Astrocyte (in vitro differentiated cells and primary cell): ENCODE data around the gene ARPC5. TPM values are rescaled to one million over a fixed set of nuclear protein-coding genes. Genes with fewer than 3 reads are reported as not detected.

Experiments used
- DNase-seq: peaks from one replicate; pipeline ENCODE4 v3.0.0-alpha.2; 2010; ENCODE audit warnings: low read depth
- FAIRE-seq: peaks from 2 replicates; lab custom pipeline; 2011; peaks lifted over from hg19 to GRCh38; lab: Jason Lieb, UNC
- H2AFZ ChIP-seq: 2 replicates; pipeline ENCODE4 v1.6.0; 2012; ENCODE audit warnings: low read depth, low read length, inconsistent platforms
- H3K27ac ChIP-seq: 2 replicates; pipeline ENCODE4 v1.5.1; 2011; ENCODE audit warnings: low read depth, low read length, inconsistent platforms
- H3K27me3 ChIP-seq: 2 replicates; pipeline ENCODE4 v1.6.0; 2011; ENCODE audit warnings: low read length, inconsistent platforms; ENCODE audit not compliant: insufficient read depth
- H3K36me3 ChIP-seq: 2 replicates; pipeline ENCODE4 v1.5.1; 2011; ENCODE audit warnings: low read length, inconsistent platforms; ENCODE audit not compliant: insufficient read depth
- H3K4me1 ChIP-seq: 2 replicates; pipeline ENCODE4 v1.5.1; 2011; ENCODE audit warnings: low read length, inconsistent platforms; ENCODE audit not compliant: insufficient read depth
- H3K4me2 ChIP-seq: 2 replicates; pipeline ENCODE4 v1.6.0; 2012; ENCODE audit warnings: low read length, inconsistent platforms
- H3K4me3 ChIP-seq: 2 replicates; pipeline ENCODE4 v1.5.1; 2011; ENCODE audit warnings: low read depth, mild to moderate bottlenecking, low read length, inconsistent platforms; ENCODE audit not compliant: insufficient read depth
- H3K79me2 ChIP-seq: 2 replicates; pipeline ENCODE4 v1.6.0; 2012; ENCODE audit warnings: mild to moderate bottlenecking, low read length, inconsistent platforms; ENCODE audit not compliant: insufficient read depth
- H3K9ac ChIP-seq: 2 replicates; pipeline ENCODE4 v1.6.0; 2012; ENCODE audit warnings: mild to moderate bottlenecking, low read length, inconsistent platforms
- H3K9me3 ChIP-seq: 2 replicates; pipeline ENCODE4 v1.5.1; 2012; ENCODE audit warnings: low read depth, mild to moderate bottlenecking, low read length, inconsistent platforms; ENCODE audit not compliant: insufficient read depth
- H4K20me1 ChIP-seq: 2 replicates; pipeline ENCODE4 v1.6.0; 2012; ENCODE audit warnings: low read length, inconsistent platforms; ENCODE audit not compliant: insufficient read depth
- H3K27ac Mint-ChIP-seq: one replicate; pipeline ENCODE4 v1.8.0; 2021; ENCODE audit warnings: mild to moderate bottlenecking, mixed read lengths; ENCODE audit not compliant: unreplicated experiment
- H3K27me3 Mint-ChIP-seq: one replicate; pipeline ENCODE4 v1.8.0; 2021; ENCODE audit warnings: low read depth, mixed read lengths; ENCODE audit not compliant: unreplicated experiment
- H3K36me3 Mint-ChIP-seq: one replicate; pipeline ENCODE4 v1.8.0; 2021; ENCODE audit warnings: low read depth, mixed read lengths; ENCODE audit not compliant: unreplicated experiment
- H3K4me1 Mint-ChIP-seq: one replicate; pipeline ENCODE4 v1.8.0; 2021; ENCODE audit warnings: low read depth, mixed read lengths; ENCODE audit not compliant: unreplicated experiment
- H3K4me3 Mint-ChIP-seq: one replicate; pipeline ENCODE4 v1.8.0; 2021; ENCODE audit warnings: mild to moderate bottlenecking, moderate library complexity, mixed read lengths; ENCODE audit not compliant: unreplicated experiment
- H3K9me3 Mint-ChIP-seq: one replicate; pipeline ENCODE4 v1.8.0; 2021; ENCODE audit warnings: mild to moderate bottlenecking, mixed read lengths; ENCODE audit not compliant: unreplicated experiment
- EZH2 ChIP-seq: IDR thresholded peaks from 2 replicates; pipeline ENCODE4 v1.6.1; 2012; ENCODE audit warnings: mild to moderate bottlenecking, low read length, inconsistent platforms; ENCODE audit not compliant: insufficient read depth
- total RNA-seq: library from RNA; stranded (reverse); gene quantifications from 2 replicates; pipeline ENCODE4 v1.2.1, GENCODE V29; 2021
- TF ChIP-seq, protein P1 (sequence below): IDR thresholded peaks from 2 replicates; pipeline ENCODE4 v1.5.1; 2011; ENCODE audit warnings: low read depth, mild to moderate bottlenecking, inconsistent platforms, low read length, moderate library complexity; ENCODE audit not compliant: insufficient read depth

The ARPC5 gene
- total RNA-seq, 1 donor from 2014 or later: 180 TPM

DNA sequence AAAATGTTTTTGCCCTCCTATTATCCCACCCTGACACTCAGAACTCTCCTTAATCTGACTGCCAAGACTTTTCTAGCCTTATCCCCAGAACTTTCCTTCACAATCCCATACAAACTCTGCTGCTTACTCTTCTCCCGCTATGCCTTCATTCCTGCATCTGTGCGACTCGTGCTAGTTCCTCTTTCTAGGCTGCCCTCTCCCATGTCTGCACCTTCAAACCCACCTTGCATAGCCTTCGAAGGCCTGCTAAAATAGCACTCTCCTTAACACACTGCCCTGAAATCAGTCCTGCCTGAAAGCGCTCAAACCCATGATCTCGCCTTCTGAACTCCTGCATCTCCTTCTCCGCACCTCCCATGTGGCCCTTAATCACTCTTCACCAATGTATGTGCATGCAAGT, 42.9 kb downstream of the ARPC5 start:
- H2AFZ ChIP-seq: no peak overlapping the region
- no peaks in the 10 kb centered on the region for H3K36me3 ChIP-seq
- no peak overlapping the region for H3K4me3 Mint-ChIP-seq
- H3K9ac ChIP-seq: no peak overlapping the region
- no peaks in the 10 kb centered on the region for H3K4me1 Mint-ChIP-seq
- H3K9me3 ChIP-seq: no peaks in the 10 kb centered on the region
- TF ChIP-seq, protein P1, sequence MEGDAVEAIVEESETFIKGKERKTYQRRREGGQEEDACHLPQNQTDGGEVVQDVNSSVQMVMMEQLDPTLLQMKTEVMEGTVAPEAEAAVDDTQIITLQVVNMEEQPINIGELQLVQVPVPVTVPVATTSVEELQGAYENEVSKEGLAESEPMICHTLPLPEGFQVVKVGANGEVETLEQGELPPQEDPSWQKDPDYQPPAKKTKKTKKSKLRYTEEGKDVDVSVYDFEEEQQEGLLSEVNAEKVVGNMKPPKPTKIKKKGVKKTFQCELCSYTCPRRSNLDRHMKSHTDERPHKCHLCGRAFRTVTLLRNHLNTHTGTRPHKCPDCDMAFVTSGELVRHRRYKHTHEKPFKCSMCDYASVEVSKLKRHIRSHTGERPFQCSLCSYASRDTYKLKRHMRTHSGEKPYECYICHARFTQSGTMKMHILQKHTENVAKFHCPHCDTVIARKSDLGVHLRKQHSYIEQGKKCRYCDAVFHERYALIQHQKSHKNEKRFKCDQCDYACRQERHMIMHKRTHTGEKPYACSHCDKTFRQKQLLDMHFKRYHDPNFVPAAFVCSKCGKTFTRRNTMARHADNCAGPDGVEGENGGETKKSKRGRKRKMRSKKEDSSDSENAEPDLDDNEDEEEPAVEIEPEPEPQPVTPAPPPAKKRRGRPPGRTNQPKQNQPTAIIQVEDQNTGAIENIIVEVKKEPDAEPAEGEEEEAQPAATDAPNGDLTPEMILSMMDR: no peak
- no peak for TF ChIP-seq EZH2
- H3K27ac ChIP-seq: no peak overlapping the region
- peak overlapping the region; percentile 48 for H3K27ac Mint-ChIP-seq
- DNase-seq: no peak
- no peaks in the 10 kb centered on the region for H3K36me3 Mint-ChIP-seq
- H3K79me2 ChIP-seq: no peaks in the 10 kb centered on the region
- no peak for FAIRE-seq
- H3K4me1 ChIP-seq: no peaks in the 10 kb centered on the region
- H3K4me2 ChIP-seq: no peak overlapping the region
- H3K9me3 Mint-ChIP-seq: no peaks in the 10 kb centered on the region
- H4K20me1 ChIP-seq: no peaks in the 10 kb centered on the region
- H3K27me3 Mint-ChIP-seq: no peaks in the 10 kb centered on the region
- no peak overlapping the region for H3K4me3 ChIP-seq
- no peaks in the 10 kb centered on the region for H3K27me3 ChIP-seq

DNA sequence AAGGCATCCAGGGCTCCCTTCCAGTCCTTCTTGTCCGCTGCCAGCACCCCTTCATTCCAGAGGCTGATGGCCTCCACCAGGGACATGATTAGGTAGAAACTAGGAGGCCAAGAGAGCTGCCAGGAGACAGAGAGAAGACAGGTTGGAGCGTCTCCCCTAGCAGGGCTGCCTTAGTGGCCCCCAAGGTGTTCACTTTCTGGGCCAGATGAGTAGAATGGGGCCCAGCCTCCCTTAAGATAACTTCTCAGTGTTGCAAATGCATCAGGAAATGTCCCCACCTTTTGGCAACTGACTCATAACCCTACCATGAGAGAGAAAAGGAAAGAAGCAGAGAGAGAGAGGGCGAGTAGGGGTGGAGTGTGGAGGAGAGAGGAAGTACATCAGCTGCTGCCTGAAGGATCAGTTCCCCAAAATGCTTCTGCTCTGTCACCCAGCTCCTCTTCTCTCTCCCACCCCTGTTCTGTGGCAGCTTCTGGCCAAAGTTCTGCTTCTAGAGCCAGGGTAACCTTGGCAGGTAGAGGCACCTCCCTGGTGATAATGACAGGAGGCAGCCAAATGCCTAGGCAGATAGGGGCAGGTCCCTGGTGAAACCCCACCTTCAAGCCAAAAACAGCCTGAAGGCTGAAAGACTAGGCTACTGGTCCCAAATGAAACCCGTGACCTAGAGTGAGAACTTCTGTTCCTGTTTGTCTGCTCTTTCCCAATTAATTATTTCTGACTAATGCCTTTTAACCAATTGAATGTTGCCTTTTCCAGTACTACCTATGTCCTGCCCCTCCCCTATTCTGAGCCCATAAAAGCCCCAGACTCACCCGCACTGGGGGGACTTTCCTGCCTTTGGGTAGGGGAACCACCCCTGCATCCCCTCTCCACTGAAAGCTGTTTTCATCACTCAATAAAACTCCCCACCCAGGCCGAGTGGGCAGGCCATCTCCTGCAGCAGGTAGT, 45.1 kb downstream of the ARPC5 start, which contains the start of gene NCF2:
Gene NCF2 (minus strand): TSS at position 216 of the 948 bp plus-strand sequence. CDS start 130 bp downstream, at position 86.
- no peaks in the 10 kb centered on the region for H3K4me1 ChIP-seq
- H3K27me3 Mint-ChIP-seq: no peaks in the 10 kb centered on the region
- H3K4me2 ChIP-seq: no peak within 1 kb of the TSS
- no peaks in the 10 kb centered on the region for H3K9me3 Mint-ChIP-seq
- FAIRE-seq: no peak
- no peaks in the 10 kb centered on the region for H3K36me3 Mint-ChIP-seq
- H3K9me3 ChIP-seq: no peaks in the 10 kb centered on the region
- H3K4me1 Mint-ChIP-seq: no peaks in the 10 kb centered on the region
- no peak within 1 kb of the TSS for H3K9ac ChIP-seq
- DNase-seq: no peak
- no peaks in the 10 kb centered on the region for H4K20me1 ChIP-seq
- H3K79me2 ChIP-seq: no peaks in the 10 kb centered on the region
- TF ChIP-seq EZH2: no peak
- TF ChIP-seq, protein P1: no peak
- no peak within 1 kb of the TSS for H3K27ac Mint-ChIP-seq
- H2AFZ ChIP-seq: peak within 1 kb of the TSS; percentile 33
- H3K4me3 Mint-ChIP-seq: no peak within 1 kb of the TSS
- no peak within 1 kb of the TSS for H3K27ac ChIP-seq
- H3K27me3 ChIP-seq: no peaks in the 10 kb centered on the region
- no peaks in the 10 kb centered on the region for H3K36me3 ChIP-seq
- no peak within 1 kb of the TSS for H3K4me3 ChIP-seq

DNA sequence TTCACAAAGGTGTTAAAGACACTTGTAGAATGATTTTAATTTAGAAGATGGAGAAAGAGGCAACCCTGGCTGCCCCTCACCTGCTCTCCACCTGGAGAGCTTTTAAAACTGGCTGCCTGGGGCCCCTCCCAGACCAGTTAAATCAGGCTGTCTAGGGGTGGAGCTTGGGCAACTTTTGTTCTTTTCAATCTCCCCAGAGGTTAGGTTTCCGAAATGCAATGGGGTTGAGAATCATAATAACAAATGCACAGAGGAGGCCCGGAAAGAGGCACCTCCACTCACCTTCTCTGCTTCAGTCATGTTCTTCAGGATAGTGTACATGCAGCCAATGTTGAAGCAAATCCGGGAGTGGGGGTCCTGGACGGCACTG, 45.7 kb downstream of the ARPC5 start:
- DNase-seq: no peak
- no peak overlapping the region for H2AFZ ChIP-seq

More for the DNA sequence above, 45.7 kb downstream of the ARPC5 start:
- no peaks in the 10 kb centered on the region for H3K4me1 ChIP-seq
- no peak overlapping the region for H3K9ac ChIP-seq
- Mint-ChIP-seq H3K4me3 (no peak overlapping the region), H3K27ac (no peak overlapping the region), H3K4me1 (no peaks in the 10 kb centered on the region), H3K27me3 (no peaks in the 10 kb centered on the region), H3K9me3 (no peaks in the 10 kb centered on the region), H3K36me3 (no peaks in the 10 kb centered on the region)
- H3K79me2 ChIP-seq: no peaks in the 10 kb centered on the region
- no peak for FAIRE-seq
- no peaks in the 10 kb centered on the region for H3K36me3 ChIP-seq
- H3K4me3 ChIP-seq: no peak overlapping the region
- H3K4me2 ChIP-seq: no peak overlapping the region
- no peak overlapping the region for H3K27ac ChIP-seq
- H4K20me1 ChIP-seq: no peaks in the 10 kb centered on the region
- H3K27me3 ChIP-seq: no peaks in the 10 kb centered on the region
- no peaks in the 10 kb centered on the region for H3K9me3 ChIP-seq
- TF ChIP-seq EZH2: no peak
- TF ChIP-seq, protein P1: no peak
